Measurements from ENCODE around the gene APOA1.

The APOA1 gene

DNA sequence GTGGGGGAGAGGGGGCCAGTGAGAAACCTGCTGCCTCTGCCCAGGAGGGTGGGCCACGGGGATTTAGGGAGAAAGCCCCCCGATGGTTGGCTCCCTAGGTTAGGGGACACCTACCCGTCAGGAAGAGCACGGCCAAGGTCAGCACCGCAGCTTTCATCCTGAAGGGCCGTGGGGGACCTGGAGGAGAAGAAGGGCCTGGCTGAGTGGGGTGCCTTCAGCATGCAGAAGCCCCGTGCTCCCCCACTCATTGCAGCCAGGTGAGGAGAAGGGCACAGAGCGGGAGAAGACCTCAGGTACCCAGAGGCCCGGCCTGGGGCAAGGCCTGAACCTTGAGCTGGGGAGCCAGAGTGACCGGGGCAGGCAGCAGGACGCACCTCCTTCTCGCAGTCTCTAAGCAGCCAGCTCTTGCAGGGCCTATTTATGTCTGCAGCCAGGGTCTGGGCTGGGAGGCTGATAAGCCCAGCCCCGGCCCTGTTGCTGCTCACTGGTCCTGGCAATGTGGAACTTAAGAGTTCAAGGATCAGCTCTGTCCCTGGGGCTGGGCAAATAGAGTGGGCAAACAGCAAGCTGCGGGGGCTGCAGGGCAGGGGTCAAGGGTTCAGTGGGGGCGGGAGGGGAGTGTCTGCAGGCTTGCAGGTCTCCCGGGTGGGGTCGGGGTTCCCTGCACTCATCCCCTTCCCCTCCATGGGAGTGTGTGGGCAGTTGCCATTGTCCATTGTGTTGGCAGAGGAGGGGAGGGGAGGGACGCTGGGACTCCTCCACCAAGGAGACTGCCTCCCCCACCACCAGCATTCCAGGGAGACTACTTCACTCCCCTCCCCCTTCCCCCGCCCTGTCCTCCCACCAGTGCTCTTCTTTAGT, at the start of gene APOA1:
Gene APOA1 (minus strand): TSS at position 392 of the 861 bp plus-strand sequence. CDS start 235 bp downstream, at position 157.
- TF ChIP-seq POLR2A (IDR thresholded peaks at IDR 0.05; ENCODE audit: low read length) = no peak
- no peak for DNase-seq

DNA sequence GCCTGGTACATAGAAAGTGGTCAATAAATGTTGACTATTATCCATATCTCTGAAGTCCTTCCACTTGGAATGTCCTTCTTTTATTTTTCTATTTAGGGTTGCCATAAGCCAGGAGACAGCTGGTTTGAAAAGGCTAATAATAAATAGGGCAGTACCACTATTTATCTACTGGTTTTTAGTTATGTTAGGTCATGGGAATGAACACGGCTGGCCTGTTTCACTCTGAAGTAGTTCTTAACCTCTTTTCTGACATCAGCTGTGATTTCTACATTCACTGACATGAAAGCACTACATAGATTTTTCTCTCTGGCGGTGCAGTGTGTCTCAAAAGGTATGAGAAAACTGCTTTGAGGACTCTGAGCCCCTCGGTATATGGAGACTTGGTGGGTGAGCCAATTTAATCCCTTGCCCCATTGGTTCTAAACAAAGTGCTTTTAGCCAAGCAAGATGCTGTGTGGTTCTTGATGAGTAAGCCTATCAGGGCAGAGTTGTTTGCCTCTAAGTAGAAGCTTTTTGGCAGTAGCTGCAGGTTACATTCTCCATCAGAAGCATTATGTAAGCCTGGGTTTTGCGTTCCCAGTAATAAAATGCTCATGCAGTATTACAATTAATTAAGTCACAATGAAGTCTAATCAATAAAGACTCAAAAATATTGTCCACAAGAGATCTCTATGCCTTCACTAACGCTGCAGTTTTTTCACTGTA, 48.7 kb upstream of the APOA1 start:
- no peak for DNase-seq

DNA sequence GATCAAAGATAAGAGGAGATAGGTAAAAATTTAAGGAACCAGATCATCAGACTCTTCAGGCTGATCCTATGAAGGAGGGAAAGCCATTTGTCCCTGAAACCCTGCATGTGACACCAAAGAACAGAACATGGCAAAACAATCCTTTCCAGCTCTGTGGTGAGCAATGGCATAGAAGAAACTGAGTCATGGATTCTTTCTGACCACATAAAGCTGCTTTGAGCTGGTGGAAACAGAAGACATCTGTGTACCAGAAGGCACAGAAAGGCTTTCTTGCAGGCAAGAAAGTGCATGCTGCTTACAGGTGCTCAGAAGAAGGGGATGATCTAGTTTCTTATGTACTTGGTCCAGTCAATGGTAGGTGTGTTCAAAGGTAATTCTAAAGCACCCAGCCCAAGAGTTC, 45.0 kb upstream of the APOA1 start:
- DNase-seq = no peak
- no peak for TF ChIP-seq POLR2A (IDR thresholded peaks at IDR 0.05; ENCODE audit: low read length)
- TF ChIP-seq GATA1 (IDR thresholded peaks at IDR 0.05; ENCODE audit: low read depth, low read length) = no peak

More for the DNA sequence above, 48.7 kb upstream of the APOA1 start:
- TF ChIP-seq POLR2A (IDR thresholded peaks at IDR 0.05; ENCODE audit: low read length) = no peak
- TF ChIP-seq GATA1 (IDR thresholded peaks at IDR 0.05; ENCODE audit: low read depth, low read length) = no peak

DNA sequence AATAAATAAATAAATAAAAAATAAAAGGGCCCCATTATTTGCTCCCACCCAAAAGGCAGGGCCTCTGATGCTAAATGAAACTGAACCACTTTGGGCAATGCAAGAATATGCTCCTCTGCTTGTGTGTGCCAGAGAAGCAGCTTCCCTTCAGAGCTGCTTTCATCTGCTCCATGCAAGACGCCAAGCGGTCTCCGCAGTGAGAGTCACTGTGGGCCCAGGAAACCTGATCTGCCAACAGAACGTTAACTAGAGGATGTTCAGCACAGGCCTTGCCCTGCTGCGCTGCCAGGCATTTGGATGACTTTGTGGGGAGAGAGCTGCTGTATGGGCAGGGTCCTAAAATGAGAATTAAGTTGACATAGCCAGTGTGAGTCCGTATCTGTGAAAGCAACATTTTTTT, 43.7 kb upstream of the APOA1 start:
- no peak for DNase-seq
- TF ChIP-seq POLR2A (IDR thresholded peaks at IDR 0.05; ENCODE audit: low read length) (no peak), GATA1 (IDR thresholded peaks at IDR 0.05; ENCODE audit: low read depth, low read length) (no peak)

DNA sequence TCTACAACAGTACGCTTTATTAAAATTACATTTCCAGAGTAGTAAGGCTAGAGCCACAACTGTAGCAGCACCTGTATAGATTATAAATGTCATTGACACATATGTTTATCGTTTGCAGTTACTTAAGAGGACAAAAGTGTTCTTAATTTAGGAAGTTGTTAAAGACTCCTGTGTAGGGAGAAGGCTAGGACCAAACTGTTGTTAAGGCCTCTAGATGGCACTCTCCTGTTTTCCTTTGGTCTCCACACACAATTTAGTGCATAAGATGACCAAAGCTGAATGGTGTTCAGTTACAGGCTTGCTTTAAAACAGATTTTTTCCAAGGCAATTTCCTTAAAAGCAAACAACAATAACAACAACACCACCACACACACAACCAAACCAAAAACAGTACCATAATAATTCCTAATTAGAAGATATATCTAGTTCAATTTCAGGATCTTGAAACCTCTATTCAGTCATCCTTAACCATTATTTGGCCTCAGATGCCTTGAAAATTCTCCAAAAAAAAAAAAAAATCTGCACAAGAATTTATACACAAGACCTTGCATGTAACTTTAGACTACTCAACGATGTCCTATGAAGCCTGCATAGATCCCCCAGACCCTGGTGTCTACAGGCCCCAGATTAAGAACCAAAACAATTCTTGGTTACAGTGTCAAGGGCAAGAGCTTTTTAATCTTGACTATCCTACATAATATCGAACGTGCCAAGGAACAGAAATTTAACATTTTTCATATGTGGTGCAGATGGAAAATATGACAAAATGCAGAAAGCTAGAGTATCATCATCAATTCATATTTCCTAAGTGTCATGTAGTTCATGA, 42.6 kb upstream of the APOA1 start:
- peak; percentile 56 to 70 for DNase-seq

DNA sequence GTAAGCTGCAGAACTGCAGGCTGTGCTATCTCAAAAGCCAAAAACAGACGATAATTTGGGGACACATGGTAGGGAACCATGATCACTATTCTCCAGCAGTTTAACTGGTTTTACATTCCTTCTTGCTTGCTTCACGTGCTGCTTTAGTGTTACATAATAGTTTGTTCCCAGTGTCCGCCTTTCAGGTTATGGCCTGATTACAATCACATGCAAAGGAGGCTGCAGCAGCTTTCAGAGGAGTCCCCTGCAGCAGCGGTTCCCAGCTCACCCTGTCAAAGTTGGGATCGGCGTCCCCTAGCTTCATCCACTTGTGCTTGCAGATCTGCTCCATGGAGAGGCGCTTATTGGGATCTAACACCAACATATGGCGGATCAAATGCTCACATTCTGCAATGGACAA, 39.2 kb upstream of the APOA1 start:
- no peak for TF ChIP-seq POLR2A (IDR thresholded peaks at IDR 0.05; ENCODE audit: low read length)
- no peak for TF ChIP-seq GATA1 (IDR thresholded peaks at IDR 0.05; ENCODE audit: low read depth, low read length)
- no peak for DNase-seq

More for the DNA sequence above, 42.6 kb upstream of the APOA1 start:
- no peak for TF ChIP-seq GATA1 (IDR thresholded peaks at IDR 0.05; ENCODE audit: low read depth, low read length)
- no peak for TF ChIP-seq POLR2A (IDR thresholded peaks at IDR 0.05; ENCODE audit: low read length)

DNA sequence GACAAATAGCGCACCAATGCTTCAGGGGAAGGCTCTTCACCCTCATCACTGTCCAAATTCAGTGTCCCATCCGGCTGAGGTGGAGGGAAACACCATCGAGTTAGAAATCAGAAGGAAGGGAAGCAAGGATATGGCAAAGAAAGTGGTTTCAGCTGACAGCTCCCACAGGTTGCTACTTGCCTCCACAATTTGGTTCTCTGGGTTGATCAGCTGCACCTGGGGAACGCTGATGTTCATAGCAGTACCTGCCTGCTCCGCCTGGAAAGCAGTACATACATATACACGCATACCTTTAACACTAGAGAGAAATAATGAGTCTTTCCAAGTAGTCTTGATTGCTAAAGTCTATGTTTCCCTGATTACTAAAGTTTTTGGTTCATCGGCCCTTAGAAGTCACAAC, 37.8 kb upstream of the APOA1 start:
- no peak for TF ChIP-seq POLR2A (IDR thresholded peaks at IDR 0.05; ENCODE audit: low read length)
- no peak for TF ChIP-seq GATA1 (IDR thresholded peaks at IDR 0.05; ENCODE audit: low read depth, low read length)
- DNase-seq = no peak

DNA sequence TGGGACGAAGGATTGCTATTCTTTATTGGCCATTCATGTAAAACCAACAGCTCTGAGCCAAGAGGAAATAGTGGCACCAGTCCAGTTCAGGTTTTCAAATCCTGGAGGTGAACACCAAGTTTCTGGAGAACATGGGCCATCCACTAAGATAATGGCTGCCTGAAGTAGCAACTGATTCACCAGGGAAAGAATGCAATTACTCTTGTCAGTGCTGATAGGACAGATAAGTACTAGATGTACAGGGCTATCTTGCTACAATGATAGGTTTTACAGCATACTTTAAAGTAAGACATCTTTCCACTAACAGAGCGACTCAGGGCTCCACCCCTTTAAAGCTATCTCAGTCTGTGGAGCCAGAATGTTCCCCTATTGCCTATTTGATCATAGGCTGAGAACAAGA, 36.8 kb upstream of the APOA1 start:
- DNase-seq = peak; percentile 5 to 8
- TF ChIP-seq GATA1 (IDR thresholded peaks at IDR 0.05; ENCODE audit: low read depth, low read length) (no peak), POLR2A (IDR thresholded peaks at IDR 0.05; ENCODE audit: low read length) (no peak)

DNA sequence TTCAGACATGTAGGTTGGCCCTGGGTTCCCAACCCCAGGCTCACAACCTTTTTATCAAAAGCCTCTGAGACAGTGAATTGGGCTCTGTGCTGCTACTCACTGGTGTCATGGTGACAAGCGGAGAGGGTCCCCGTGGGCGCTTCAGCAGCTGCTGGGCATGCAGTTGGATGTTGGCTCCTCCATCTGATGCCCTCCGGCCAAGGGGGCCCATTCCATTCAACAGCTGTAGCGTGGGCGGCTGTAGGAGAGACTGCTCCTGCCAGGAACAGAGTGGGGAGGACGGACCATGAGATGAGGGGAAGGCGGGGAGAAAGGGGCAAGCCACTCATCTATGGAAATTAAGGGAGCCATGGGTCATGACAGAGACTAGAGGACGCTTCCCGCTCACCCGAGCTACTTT, 36.0 kb upstream of the APOA1 start:
- no peak for DNase-seq
- TF ChIP-seq GATA1 (IDR thresholded peaks at IDR 0.05; ENCODE audit: low read depth, low read length) = no peak
- TF ChIP-seq POLR2A (IDR thresholded peaks at IDR 0.05; ENCODE audit: low read length) = no peak

DNA sequence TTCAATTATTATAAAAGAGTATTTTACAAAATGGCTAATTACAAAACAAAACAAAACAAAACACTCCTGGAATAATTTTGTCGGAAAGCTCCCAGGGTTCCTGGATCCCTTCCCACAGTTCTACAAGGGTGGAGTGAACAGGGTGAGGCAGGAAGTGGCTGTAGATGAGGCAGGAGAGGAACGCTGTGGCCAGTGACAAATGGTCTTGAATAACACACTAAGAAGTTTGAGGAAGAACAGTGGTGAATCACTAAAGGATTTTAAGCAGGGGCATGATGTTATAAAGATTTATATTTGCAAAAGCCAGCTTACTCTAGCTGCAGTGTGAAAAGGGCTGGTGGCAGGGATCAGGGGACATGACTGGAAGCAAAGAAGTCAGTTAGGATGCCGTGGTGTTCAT, 33.8 kb upstream of the APOA1 start:
- DNase-seq = no peak
- TF ChIP-seq GATA1 (IDR thresholded peaks at IDR 0.05; ENCODE audit: low read depth, low read length) (no peak), POLR2A (IDR thresholded peaks at IDR 0.05; ENCODE audit: low read length) (no peak)

DNA sequence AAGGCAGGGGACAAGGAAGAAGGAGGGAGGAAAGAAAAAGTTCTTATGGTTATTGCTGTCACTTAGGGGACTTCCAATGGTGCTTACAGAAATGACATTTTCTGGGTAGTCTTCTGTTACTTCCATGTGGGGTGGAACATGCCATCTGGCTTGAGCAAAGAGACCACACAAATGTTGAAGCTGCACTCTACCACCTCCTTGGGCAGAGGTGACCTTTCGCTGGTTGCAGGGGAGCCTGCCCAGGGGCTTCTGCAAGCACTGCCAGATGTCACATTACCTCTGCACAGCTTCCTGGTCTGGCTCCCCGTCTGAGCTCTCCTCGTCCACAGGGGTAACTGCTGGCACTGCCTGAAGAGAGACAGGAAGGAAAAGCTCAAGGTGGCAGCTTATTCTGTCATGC, 32.6 kb upstream of the APOA1 start:
- no peak for DNase-seq
- TF ChIP-seq POLR2A (IDR thresholded peaks at IDR 0.05; ENCODE audit: low read length) = no peak
- no peak for TF ChIP-seq GATA1 (IDR thresholded peaks at IDR 0.05; ENCODE audit: low read depth, low read length)

DNA sequence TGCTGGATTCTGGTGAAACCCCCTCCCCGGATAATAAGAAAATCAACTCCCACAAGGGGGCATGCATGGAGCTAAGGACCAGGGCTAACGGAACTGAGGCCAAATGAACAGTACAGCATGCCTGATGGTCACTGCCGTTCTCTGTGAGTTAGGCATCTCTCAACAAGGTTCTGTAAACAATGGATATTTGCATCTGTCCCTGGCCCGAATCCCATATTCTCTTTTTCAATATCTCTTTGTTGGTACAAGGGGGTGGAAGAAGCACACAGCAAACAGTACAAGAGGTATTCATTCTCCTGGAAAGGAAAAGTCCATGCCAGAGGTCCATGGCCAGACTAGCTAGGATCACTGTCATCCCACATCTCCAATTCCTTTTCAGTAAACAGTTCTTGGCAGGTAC, 32.2 kb upstream of the APOA1 start:
- TF ChIP-seq POLR2A (IDR thresholded peaks at IDR 0.05; ENCODE audit: low read length) = no peak
- no peak for TF ChIP-seq GATA1 (IDR thresholded peaks at IDR 0.05; ENCODE audit: low read depth, low read length)
- no peak for DNase-seq

DNA sequence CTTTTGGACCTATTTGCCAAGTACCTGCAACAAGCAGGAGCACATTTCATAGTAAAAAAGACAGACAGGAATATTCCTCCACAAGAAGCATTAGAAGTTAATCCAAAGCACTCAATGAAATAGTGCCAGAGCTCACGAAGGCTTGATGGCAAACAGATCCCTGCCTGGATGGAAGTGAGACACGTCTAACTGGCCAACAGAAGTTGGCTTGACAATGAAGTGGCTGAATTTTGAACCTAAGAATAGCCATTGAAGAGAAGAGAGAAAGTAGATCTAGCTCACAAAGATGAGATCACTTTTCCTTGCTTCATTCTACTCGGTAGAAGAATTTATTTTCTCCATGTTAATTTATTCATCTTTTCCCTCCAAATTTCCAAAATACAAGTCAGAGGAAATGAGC, 30.6 kb upstream of the APOA1 start:
- no peak for DNase-seq
- no peak for TF ChIP-seq GATA1 (IDR thresholded peaks at IDR 0.05; ENCODE audit: low read depth, low read length)
- TF ChIP-seq POLR2A (IDR thresholded peaks at IDR 0.05; ENCODE audit: low read length) = no peak

DNA sequence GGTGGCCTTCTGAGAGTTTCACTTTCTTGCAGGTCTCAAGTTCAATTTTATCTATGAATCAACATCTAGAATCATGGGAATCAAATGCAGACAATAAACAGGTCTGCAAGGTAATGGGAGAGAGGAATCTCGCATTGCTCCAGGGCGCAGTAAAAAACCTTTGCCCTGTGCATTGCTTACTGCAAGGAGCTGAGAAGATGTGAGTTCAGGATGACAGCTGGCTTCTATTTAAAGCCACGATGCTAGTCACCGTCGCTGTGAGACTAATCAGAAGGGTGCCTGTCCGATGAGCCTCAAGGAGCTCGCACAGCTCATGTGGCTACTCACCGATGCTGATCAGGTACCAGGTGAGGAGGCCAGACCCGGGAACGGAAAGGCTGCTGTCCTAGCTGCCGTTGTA, 30.2 kb upstream of the APOA1 start:
- no peak for DNase-seq
- TF ChIP-seq GATA1 (IDR thresholded peaks at IDR 0.05; ENCODE audit: low read depth, low read length) (no peak), POLR2A (IDR thresholded peaks at IDR 0.05; ENCODE audit: low read length) (no peak)
